GM18867 (cell line): ENCODE data around the gene PGA4.
"Not testable (repeated sequence)": the region's sequence is repeated elsewhere in the genome, so short reads cannot be mapped to it uniquely, and the experiment has no call there.

Experiments used
- ATAC-seq: cut with Tn5 transposase; IDR thresholded peaks from one replicate; pipeline ENCODE4 v1.9.1; 2021; ENCODE audit warnings: mild to moderate bottlenecking, moderate library complexity; ENCODE audit not compliant: unreplicated experiment

The PGA4 gene

GRCh38 chr11:61222047-61222446 lies at the start of gene PGA4:
Gene PGA4 (plus strand): TSS chr11:61222347. CDS start chr11:61222401, 54 bp downstream.
- ATAC-seq: not testable (repeated sequence)

- no peak for ATAC-seq
Measured at GRCh38 chr11:61172356-61172755, 49.8 kb upstream of the PGA4 start.

DNA sequence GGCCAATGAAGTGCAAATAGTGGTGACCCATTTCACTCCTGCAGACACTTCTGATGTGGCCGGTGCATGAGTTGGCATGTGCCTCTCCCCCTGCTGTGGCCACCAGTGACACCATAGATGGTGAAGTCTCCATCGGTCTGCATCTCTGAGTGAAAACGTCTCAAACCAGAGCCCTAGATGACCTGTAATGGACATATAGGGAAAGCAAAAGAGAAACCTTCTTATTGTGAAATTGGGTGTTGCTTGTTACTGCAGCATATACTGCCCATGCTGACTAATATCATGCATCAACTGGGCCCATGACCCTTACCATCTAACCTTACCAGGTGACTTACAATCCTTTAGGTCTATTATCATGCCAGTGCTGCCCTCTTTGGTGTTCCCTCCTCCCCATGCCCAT lies 49.3 kb upstream of the PGA4 start:
- no peak for ATAC-seq

DNA sequence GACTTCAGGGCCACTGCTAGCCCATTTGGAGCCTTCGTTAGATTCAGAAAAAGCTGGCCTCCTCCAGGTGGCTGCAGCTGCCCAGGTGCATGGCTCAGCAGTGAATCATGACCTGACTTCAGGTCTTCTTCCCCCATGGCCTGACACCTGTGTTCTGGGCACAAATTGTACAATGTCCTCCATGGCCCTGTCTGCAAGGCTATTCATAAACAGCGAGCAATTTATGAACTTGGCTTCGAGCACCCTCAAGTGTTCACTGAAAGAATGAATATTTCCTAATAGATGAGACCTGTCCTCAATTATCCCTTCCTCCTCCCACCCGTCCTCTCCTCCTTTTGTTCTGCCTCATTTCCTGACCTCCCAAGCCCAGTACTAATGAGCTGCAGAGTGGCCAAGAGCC lies 48.7 kb upstream of the PGA4 start:
- no peak for ATAC-seq

DNA sequence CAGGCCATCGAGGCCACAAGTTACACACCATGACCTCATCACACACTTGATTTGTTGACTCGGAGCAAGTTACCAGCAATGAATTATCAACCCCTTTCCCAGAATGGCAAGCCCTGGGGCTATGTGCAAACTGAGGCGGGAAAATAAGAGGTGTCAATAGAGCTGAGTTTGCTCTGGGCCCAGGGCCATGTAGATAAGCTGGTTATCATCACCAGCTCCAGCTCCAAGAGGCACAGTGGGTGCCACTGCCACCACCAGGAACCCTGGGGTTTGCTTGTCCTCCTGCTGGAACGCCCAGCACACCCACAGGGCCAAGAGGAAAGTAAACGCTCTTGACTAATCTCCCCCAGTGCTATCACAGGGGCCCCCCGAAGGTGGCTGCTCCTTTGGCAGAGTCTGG lies 47.9 kb upstream of the PGA4 start:
- no peak for ATAC-seq

DNA sequence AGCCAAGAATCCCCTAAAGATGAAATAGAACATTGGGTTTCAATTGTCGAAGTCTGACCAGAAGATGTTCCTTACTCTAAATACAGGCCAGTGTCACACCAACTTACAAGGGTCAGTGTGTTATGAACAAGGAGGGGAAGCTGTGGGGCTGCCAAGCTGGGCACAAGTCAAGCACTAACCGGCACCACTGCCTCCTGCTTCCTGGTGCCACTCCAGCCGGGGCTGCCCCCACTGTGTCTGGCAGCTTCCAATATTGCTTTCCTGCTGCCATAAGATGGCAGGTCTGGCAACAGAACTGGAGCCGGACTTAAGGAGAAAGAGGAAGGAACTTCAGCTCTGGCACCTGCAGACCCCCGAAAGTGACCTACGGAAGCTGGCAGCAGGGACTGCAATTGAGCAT lies 47.2 kb upstream of the PGA4 start:
- no peak for ATAC-seq

DNA sequence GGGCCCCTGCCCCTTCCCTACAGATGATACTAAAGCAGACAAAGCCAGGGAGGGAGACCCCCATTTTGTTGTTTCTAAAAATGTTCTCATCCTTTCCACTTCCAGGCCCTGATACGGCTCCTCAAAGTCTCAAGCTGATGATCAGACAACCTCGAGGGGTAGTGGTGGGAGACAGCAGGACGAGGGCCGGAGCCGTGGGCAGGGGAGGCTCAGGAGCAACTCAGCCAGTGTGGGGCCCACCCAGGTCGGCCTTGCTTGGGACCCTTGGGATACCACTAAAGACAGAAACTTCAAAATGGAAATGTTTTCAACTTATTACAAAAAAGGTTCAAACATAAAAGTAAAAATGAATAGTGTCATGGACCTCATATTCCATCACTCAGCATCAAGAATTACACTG lies 45.7 kb upstream of the PGA4 start:
- no peak for ATAC-seq

GRCh38 chr11:61180205-61180604 lies 41.9 kb upstream of the PGA4 start:
- not testable (repeated sequence) for ATAC-seq

GRCh38 chr11:61181489-61181888 lies 40.7 kb upstream of the PGA4 start:
- ATAC-seq: no peak

- no peak for ATAC-seq
Measured at GRCh38 chr11:61183645-61184044, 38.5 kb upstream of the PGA4 start.

DNA sequence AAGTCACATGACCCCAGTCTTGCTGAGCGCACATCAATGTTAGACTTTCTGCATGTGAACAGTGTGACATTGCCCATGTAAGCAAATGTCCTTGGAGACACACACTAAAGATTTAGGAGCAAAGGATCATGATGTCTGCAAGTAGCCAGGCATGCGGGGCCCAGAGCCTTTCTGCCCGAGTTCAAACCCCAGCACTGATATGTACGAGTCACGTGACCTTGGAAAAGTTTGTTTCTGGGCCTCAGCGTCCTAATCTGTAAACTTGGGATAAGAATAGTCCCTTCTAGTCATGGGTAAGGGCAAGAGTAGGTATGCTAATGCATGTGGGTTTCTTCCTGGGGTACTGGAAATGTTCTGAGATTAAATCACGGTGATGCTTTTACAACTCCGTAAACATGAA lies 35.6 kb upstream of the PGA4 start:
- ATAC-seq: no peak

- ATAC-seq: no peak
Measured at GRCh38 chr11:61187505-61188130, 34.5 kb upstream of the PGA4 start.

DNA sequence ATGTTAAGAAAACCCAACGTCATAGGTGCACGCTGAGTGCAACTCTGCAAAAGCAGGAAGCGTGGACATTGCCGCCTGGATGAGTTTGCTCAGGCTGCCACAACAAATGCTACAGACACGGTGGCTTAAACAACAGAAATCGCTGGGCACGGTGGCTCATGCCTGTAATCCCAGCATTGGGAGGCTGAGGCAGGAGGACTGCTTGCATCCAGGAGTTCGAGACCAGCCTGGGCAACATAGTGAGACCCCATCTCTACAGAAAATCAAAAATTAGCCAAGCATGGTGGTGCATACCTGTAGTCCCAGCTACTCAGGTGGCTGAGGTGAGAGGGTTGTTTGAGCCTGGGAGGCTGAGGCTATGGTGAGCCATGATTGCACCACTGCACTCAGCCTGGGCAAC lies 32.2 kb upstream of the PGA4 start:
- ATAC-seq: no peak

DNA sequence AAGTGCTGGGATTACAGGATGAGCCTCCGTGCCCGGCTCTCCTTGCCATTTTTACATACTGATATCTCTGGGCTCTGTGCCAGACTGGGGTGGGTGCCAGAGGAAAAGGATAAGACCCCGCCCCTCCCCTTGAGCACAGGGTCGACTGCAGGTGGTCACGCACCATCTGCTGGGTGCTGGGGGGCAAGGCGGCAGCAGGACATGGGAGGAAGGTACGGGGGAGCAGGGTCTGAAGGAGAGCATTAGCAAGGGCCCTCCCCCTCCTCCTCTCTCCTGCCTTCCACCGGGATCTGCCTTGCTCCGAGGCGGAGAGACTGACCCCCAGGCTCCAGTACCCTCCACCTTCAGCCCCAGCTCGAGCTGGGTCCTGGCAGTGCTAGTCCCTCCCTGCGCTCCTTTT lies 28.6 kb upstream of the PGA4 start:
- ATAC-seq: no peak

- ATAC-seq: no peak
Measured at GRCh38 chr11:61194169-61194671, 27.9 kb upstream of the PGA4 start.

- ATAC-seq: no peak
Measured at GRCh38 chr11:61194981-61195695, 27.0 kb upstream of the PGA4 start.

DNA sequence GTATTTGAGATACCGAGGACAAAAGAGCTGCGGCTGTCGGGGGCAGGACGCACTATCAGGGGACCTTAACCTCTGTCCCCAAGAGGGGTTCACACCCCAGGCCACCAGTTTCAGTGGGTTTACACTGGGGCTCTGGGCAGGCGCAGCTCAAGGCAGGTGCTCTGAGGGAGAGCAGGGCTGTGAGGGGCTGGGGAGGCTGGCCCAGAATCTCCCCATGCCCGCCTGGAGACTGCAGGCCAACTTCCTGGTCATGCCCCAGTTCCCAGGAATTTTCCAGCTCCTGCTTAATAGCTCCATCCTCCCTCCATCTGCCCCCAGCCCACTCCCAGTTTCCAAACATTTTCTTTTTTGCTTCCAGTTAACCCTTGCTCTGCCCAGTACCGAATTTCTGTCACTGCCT lies 26.4 kb upstream of the PGA4 start:
- no peak for ATAC-seq

GRCh38 chr11:61198361-61198760 lies 23.8 kb upstream of the PGA4 start:
- ATAC-seq: no peak

- no peak for ATAC-seq
Measured at GRCh38 chr11:61198948-61199523, 23.1 kb upstream of the PGA4 start.

DNA sequence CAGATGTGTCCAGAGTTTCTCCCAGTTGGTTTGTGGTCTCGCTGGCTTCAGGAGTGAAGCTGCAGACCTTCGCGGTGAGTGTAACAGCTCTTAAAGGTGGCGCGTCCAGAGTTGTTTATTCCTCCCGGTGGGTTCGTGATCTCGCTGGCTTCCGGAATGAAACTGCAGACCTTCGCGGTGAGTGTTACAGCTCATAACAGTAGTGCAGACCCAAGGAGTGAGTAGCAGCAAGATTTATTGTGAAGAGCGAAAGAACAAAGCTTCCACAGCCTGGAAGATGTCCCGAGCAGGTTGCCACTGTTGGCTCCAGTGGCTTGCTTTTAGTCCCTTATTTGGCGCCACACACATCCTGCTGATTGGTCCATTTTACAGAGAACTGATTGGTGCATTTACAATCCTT lies 20.7 kb upstream of the PGA4 start:
- no peak for ATAC-seq

DNA sequence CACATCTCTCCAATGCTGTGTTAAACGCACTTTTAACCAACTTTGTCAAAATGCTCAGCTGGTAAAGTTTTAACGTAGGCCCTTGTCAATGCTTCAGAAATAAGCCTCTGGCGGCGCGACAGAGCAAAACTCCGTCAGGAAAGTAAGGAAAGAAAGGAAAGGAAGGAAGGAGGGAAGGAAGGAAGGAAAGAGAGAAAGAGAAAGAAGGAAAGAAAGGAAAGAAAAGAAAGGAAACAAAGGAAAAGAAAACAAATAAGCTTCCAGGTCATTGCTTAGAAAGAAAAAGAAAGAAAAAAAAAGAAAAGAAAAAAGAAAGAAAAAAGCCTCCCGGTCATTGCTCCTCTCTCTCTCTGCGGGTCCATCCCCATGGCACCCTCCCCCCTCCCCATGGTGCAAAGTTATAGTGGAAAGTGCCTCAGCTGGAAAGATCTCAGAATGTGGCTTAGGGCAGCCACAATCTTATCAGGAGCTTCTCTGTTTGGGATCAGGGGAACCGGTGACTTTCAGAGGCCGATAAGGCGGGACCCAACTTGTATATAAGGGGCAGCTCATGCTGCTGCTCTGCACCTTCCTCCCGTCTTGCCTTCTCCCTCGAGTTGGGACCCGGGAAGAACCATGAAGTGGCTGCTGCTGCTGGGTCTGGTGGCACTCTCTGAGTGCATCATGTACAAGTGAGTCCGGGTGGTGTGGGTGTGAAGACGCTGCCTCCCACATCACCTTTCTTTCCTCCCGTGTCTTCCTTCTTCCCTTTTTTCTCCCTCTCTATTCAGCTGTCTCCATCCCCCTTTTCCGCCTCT lies 19.0 kb upstream of the PGA4 start, which contains the start of gene PGA3:
Gene PGA3, plus strand, starts transcription at position 566 of the 797 bp plus-strand sequence. Its CDS starts 50 bp downstream, at position 616.
- ATAC-seq: not testable (repeated sequence)
